ENCODE data around the gene TP53TG3E. TPM values are rescaled to one million over a fixed set of nuclear protein-coding genes. Genes with fewer than 3 reads are reported as not detected.
"Not testable (repeated sequence)": the region's sequence is repeated elsewhere in the genome, so short reads cannot be mapped to it uniquely, and the experiment has no call there.

Gene TP53TG3E
- not detected for total RNA-seq

DNA sequence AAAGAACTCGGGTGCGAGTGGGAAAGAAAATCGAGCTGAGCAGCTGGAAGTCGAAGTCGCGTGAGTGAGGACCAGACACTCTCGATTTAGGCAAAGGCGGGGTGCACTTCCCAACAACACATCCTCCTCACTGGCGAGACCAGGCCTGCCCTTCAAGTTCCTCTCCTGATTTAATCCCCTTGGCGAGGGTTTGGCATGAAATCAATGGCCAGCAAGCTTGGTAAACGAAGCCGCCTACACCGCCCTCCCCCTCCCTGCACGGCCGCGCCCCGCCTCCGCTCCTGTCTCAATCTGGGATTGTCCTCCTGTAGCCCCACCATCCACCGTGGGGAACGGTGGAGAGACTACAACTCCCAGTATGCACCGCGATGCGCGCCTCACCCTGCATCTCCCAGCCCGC, at the start of gene TP53TG3E:
TSS of gene TP53TG3E (plus strand) at position 301 of the 400 bp plus-strand sequence. CDS start at position 369, 68 bp downstream.
- POLR2A ChIA-PET, CTCF ChIA-PET: not testable (repeated sequence)

GRCh38 chr16:33336226-33337012, 32.3 kb downstream of the TP53TG3E start:
- CTCF ChIA-PET, POLR2A ChIA-PET: not testable (repeated sequence)

GRCh38 chr16:33337627-33338542, 33.8 kb downstream of the TP53TG3E start:
- POLR2A ChIA-PET, CTCF ChIA-PET: not testable (repeated sequence)

- CTCF ChIA-PET = not testable (repeated sequence)
These were observed 34.4 kb downstream of the TP53TG3E start for GRCh38 chr16:33338543-33338951.

GRCh38 chr16:33339093-33340061, 35.3 kb downstream of the TP53TG3E start:
- POLR2A ChIA-PET, CTCF ChIA-PET: not testable (repeated sequence)

More at GRCh38 chr16:33338543-33338951, 34.4 kb downstream of the TP53TG3E start:
- POLR2A ChIA-PET = not testable (repeated sequence)

Other genes with a start within 250 kb of the TP53TG3E start
- not detected for gene TP53TG3C, start 110.1 kb upstream of the TP53TG3E start, total RNA-seq
- gene TP53TG3B, start 56.5 kb downstream of the TP53TG3E start, total RNA-seq = not detected
- not detected for gene TP53TG3F, start 155.3 kb downstream of the TP53TG3E start, total RNA-seq